ENCODE measurements around the gene DKK3.

Gene DKK3

GRCh38 chr11:11978098-11978637 is 30.3 kb downstream of the DKK3 start:
- TF ChIP-seq, protein P1, sequence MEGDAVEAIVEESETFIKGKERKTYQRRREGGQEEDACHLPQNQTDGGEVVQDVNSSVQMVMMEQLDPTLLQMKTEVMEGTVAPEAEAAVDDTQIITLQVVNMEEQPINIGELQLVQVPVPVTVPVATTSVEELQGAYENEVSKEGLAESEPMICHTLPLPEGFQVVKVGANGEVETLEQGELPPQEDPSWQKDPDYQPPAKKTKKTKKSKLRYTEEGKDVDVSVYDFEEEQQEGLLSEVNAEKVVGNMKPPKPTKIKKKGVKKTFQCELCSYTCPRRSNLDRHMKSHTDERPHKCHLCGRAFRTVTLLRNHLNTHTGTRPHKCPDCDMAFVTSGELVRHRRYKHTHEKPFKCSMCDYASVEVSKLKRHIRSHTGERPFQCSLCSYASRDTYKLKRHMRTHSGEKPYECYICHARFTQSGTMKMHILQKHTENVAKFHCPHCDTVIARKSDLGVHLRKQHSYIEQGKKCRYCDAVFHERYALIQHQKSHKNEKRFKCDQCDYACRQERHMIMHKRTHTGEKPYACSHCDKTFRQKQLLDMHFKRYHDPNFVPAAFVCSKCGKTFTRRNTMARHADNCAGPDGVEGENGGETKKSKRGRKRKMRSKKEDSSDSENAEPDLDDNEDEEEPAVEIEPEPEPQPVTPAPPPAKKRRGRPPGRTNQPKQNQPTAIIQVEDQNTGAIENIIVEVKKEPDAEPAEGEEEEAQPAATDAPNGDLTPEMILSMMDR (IDR thresholded peaks at IDR 0.05), result no peak

GRCh38 chr11:11977206-11977938 is 31.1 kb downstream of the DKK3 start:
- TF ChIP-seq, protein P1 (IDR thresholded peaks at IDR 0.05), result no peak

GRCh38 chr11:11976481-11977127 is 31.8 kb downstream of the DKK3 start:
- TF ChIP-seq, protein P1 (IDR thresholded peaks at IDR 0.05), result no peak

GRCh38 chr11:11975201-11976092 is 33.0 kb downstream of the DKK3 start:
- TF ChIP-seq, protein P1 (IDR thresholded peaks at IDR 0.05), result no peak

DNA sequence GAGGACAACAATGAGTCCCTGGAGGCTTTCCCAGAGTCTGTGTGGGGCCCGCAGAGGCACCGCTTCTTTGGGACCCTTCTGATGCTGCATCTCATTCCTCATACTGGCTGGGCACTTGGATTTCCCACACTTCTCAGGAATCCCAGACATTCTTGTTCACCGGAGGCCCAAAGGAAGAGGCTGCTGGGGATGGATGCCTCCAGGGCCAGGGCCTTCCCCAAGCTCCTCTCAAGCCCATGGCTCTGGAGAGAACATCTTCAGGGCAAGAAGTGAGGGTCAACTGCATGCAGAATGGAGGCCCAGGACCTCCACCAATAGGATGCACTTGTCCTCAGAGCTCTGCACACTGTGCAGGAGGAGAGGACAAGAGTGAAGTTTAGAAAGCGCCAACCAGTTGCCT is 34.6 kb downstream of the DKK3 start:
- TF ChIP-seq, protein P1 (IDR thresholded peaks at IDR 0.05), result no peak

DNA sequence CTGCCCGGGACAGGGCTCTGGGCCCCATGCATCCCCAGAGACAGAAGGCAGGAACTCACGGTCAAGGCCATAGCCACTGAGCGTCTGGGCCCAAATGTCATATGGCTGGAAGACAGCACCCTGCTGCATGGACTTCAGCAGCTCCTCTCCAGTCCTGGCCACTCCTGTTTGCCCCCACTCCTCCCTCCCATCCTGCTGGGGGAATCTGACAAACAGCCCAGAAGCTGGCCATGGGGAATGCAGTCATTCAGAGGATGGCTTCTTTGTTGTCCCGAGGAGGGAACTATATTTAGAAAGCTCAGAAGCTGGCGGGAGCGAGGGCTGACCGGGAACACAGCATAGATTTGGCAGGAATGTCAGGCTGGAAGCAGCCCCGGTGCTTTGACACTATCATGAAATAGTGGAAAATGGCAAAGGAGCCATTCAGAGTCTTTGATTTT is 35.0 kb downstream of the DKK3 start:
- TF ChIP-seq, protein P1 (IDR thresholded peaks at IDR 0.05), result no peak

- TF ChIP-seq, protein P1 (IDR thresholded peaks at IDR 0.05), result no peak
These were observed 35.6 kb downstream of the DKK3 start for GRCh38 chr11:11972730-11973341.
